Activated CD8-positive, alpha-beta memory T cell treated with anti-CD3 and anti-CD28 coated beads for 36 hours (primary cell): Measurements from ENCODE around the gene ADAM23. TPM values are rescaled to one million over a fixed set of nuclear protein-coding genes. Genes with fewer than 3 reads are reported as not detected.

Source experiments
- CTCF ChIA-PET: fragments of 350-600 bp; sonication (Branson Sonifier 250); formaldehyde crosslinking; loops from one replicate; lab custom pipeline; 2021; ENCODE audit warnings: antibody characterized with exemption; lab: Charles Lee
- POLR2A ChIA-PET: fragments of 350-600 bp; sonication (Branson Sonifier 250); formaldehyde crosslinking; loops from one replicate; lab custom pipeline; 2021; ENCODE audit warnings: antibody characterized with exemption; lab: Charles Lee
- total RNA-seq, 2 experiments: library from RNA; stranded (reverse); gene quantifications; one replicate each; pipeline ENCODE4 v1.2.3, GENCODE V29; 2021

The ADAM23 gene
- total RNA-seq, 2 experiments from 2014 or later: 0.21 to 0.57 TPM

DNA sequence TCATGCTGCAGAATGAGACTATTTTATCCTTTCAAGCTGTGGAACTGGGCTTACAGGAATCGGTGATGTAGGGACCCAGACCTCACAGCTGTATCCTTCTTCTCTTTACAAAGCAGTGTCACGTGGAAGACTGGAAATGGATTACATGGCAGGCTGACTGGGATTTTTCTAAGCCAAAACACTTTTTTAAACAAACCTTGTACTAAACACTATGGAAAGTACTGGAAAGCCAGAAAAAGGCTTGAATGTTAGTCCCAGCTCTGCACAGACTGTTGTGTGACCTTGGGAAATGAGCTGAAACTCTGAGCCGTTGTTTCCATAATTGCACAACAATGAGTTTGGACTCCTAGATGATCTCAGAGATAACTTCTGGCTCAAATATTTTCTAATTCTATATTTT lies 7.6 kb upstream of the ADAM23 start:
- ChIA-PET POLR2A (no interaction called here), CTCF (no interaction called here)

DNA sequence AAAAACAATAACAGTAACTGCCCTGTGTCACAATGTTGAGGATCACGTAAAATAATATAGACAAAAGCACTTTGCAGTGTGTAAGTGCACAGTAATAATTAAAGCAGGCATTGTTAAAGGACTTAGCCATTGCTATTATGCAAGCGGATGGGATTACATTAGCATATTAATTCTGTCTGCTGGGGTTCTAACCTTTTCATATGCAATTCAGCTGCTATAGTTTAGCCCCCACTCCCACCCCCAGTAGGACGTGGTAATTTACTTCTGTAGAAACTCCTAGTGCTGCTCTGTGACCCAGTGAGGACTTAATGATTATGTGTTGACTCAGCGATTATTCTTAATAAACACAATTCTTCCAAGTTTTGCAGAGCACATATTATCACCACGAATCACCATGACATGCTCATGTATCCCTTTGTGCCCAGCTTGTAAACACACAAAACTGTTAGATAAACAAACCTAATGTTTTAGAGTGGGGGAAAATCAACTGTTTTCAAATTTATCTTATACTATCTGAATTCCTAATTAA lies 5.1 kb upstream of the ADAM23 start:
- CTCF ChIA-PET: no interaction called here

DNA sequence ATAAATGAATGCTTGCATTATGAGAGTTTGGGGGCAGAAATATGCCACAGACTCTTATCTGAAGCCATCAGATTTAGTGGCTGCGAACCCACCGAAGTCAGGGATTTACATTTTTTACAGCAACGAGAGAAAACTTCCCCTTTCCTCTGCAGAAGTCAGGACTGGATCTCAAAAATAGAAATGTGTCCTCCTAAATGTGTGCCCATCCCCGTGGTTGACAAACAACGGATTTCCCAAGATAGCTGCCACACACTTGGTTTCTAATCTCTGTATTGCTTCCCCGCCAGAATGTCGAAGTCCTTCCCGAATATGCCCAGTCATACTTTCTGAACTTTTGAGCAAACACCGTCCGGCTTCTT lies 879 bp upstream of the ADAM23 start:
- POLR2A ChIA-PET: no interaction called here

More for the DNA sequence above, 5.1 kb upstream of the ADAM23 start:
- POLR2A ChIA-PET: no interaction called here

DNA sequence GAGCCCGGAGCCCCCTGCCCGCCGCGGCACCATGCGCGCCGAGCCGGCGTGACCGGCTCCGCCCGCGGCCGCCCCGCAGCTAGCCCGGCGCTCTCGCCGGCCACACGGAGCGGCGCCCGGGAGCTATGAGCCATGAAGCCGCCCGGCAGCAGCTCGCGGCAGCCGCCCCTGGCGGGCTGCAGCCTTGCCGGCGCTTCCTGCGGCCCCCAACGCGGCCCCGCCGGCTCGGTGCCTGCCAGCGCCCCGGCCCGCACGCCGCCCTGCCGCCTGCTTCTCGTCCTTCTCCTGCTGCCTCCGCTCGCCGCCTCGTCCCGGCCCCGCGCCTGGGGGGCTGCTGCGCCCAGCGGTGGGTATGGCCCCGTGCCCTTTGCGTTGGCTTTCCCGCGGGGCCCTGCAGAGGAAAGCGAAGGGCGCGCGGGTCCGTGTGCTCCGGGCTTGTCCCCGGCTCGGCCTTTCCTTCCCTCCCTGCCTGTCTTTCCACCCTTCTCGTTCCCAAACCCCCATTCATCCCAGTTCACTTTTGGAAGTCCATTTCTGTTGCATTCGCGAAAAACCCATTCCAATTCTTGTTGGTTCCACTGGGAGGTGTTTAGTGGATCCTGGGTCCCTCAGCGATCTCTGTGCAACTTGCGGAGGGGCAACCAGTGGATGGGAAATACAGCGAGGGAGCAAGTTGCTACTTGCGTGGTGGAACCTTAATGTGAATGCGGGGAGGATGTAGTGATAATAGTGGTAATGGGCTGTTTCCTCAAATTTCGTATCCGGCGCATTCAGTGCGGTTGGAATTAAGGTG lies 599 bp downstream of the ADAM23 start:
- CTCF ChIA-PET: no interaction called here

More for the DNA sequence above, 879 bp upstream of the ADAM23 start:
- CTCF ChIA-PET: no interaction called here

DNA sequence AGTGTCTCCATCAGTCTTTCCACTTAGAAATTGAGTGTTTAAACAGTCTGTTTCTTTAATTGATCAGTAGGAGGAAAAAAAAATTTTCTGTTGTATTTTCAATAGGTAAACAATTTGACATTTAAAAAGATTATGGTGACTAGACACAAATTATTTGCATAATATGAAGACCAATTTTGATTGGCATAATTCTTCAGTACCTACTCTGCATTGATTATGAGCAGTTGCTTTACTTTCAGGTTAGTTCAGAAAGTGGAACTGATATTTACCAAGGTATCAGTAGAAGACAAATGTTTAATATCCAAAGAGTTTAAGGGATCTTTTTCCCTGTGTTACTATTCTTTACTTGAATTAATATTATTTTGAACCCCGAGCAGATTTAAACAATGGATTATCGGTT lies 2.6 kb downstream of the ADAM23 start:
- POLR2A ChIA-PET: no interaction called here
- CTCF ChIA-PET: no interaction called here

More for the DNA sequence above, 599 bp downstream of the ADAM23 start:
- POLR2A ChIA-PET: no interaction called here

DNA sequence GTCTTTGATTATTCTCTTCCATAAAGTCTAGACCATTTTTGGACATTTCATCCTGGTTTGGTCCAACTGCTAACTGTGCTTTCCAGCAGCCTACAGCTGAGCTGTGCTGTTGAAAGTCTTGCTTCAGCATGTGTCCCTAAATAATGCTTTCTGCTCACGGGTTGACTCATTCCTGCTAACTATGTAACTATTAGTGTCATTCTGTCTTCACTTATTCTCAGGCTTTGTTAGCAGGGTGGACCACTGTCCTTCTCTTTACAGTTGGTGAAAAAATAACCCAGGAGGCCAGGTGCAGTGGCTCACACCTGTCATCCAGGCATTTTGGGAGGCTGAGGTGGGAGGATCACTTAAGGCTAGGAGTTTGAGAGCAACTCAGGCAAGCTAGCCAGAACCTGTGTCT lies 8.9 kb downstream of the ADAM23 start:
- POLR2A ChIA-PET: no interaction called here
- CTCF ChIA-PET: no interaction called here

DNA sequence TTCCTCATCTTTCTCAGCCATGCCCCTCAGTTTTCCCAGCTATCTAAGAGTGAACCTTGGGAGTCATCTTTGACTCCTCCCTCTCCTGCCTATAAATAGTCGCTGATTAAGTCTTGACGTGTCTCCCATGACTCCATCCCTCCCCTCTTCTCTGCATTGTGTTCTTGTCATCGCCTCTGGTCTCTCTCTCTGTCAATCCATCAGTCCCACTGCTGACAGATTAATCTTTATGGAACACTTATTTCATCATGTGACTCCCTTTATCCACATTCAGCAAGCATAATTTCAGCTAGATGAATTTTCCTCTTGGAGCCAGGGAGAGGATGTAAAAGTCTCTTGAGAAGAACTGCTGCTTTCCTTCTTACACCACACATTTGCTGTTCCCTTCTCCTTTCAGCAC lies 9.4 kb downstream of the ADAM23 start:
- CTCF ChIA-PET: no interaction called here
- POLR2A ChIA-PET: no interaction called here

DNA sequence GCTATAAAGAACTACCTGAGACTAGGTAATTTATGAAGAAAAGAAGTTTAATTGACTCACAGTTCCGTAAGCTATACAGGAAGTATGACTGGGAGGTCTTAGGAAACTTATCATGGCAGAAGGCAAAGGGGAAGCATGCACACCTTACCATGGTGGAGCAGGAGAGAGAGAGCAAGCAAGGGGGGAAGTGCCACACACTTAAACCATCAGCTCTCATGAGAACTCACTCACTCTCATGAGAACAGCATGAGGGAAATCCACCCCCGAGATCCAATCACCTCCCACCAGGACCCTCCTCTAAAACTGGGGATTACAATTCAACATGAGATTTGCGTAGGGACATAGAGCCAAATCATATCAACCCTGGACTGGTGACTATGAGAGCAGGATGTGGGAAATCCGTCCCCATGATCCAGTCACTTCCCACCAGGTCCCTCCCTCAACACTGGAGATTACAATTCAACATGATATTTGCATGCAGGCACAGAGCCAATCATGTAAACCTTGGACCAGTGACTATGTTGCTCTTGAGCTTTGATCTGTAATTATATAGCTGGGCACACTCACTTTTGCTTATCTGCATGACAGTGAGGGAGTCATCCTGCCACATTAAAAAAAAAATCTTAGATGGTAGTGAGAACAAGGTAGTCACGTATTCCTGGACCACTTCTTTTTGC lies 12.9 kb downstream of the ADAM23 start:
- ChIA-PET CTCF (no interaction called here), POLR2A (no interaction called here)

DNA sequence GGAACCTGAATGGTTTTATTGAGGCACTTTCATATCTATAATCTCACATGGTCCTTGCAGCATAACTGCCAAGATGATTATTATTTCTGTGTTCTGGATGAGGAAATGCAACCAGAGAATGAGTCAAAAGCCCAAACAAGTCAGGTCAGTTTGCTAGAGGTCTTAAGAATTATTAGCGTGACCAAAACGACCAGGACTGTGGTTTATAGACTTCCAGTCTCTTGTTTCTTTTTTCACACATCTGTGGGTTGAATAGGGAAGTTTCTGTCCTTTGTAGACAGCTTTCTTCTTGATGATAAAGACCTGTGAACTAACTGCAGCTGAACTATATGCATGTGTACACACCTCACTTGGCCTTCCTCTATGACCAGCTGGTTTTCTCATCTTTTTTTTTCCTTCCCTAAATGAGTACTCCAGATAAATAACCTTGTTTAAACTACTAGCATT lies 13.9 kb downstream of the ADAM23 start:
- CTCF ChIA-PET: no interaction called here

DNA sequence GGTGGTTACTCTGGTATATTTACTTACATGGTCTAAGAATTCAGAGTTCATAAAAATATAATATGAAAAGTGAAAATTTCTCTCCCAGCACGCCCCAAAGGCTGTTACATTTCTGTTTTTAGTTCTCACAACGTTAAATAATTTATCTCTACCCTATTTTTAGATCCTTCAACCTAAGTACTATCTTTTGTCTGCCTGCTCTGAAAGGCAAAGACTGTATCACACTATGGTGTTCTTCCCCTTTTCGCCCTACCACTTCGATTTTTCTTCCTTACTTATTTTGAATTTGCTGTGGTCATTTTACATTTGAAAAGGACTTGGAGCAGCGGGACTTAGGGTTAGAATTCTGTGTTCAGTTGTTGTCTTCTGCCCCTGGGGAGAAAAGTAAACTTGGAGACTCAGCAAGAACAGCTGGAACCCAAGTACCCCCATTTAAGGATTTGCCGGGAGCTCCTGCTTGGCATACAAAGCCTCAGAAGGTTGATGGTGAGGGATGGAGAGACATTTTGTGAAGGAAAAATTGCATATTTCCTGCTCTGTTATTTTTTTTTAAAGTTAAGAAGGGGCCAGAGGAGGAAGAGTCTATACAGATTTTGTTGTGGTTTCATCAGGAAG lies 19.0 kb downstream of the ADAM23 start:
- ChIA-PET CTCF (no interaction called here), POLR2A (no interaction called here)

More for the DNA sequence above, 13.9 kb downstream of the ADAM23 start:
- POLR2A ChIA-PET: no interaction called here

DNA sequence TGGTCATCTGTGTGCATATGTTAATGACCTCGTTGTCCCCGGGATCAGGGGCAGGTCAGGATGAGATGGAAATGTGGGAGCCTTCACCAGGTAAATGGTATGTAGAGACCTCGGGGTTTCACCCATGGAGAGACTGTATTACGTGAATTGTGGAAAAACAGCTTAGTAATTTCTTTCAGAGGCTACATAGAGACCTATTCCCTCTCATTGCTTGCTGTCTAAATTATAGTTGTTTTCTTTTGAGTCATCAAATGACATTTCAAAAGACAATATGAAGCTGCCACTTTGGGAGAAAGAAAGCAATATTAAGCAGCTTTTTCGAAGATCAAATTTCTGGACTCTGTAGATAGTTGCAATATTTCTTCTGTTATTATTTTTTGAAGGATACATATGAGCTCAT lies 20.4 kb downstream of the ADAM23 start:
- ChIA-PET POLR2A (no interaction called here), CTCF (no interaction called here)

DNA sequence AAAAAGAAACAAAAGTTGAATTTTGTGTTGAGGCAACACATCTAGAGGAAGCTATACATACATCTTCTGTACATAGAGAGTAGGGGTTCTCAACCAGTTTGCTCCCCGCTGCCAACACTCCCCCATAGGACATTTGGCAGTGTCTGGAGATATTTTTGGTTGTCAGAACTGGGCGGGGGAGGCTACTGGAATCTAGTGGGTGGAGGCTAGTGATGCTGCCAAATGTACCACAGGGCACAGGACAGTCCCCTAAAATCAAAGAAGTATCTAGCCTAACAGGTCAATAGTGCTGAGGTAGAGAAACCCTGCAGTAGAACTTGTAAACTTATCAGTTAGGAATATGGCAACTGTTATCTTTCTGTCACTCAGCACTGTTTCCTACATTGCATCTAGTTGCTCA lies 21.3 kb downstream of the ADAM23 start:
- CTCF ChIA-PET: no interaction called here
- POLR2A ChIA-PET: no interaction called here

DNA sequence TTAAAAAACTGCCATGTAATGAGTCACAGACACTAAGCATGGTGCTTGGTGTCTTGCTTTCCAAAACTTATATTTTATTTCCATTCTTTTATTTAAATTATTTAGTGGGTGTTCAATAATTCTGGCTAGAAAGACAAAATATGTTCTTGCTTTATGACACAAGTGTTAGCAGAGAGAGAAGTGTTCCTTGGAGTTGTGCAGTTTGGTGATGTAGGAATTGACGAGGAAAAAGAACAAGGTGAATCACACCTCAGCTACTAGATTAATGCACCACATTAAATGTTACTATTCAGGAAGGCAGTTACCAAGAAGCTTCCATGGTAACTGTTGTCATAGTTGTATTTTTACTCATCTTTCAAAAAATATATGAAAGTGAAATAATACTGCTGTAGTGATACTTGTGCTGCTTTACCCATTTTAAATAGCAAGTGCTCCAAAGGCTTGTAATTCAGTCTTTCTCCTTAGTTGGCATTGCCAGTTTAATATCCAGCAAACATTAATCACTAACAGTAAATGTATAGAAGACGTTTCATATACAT lies 28.3 kb downstream of the ADAM23 start:
- CTCF ChIA-PET: no interaction called here
- POLR2A ChIA-PET: no interaction called here

DNA sequence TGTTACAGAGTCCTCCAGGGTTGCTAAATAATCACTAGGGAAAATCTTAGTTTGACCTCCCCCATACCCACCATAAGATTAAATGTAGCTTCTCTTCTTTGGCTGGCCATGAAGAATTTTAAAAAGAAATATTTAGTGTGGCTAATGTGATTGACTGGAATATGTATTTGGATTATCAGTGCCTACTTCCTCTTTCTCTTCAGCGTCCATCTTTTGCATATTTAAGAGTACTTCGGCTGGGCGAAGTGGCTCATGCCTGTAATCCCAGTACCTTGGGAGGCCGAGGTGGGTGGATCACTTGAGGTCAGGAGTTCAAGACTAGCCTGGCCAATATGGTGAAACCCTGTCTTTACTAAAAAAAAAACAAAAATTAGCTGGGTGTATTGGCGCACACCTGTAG lies 28.8 kb downstream of the ADAM23 start:
- ChIA-PET POLR2A (no interaction called here), CTCF (no interaction called here)

DNA sequence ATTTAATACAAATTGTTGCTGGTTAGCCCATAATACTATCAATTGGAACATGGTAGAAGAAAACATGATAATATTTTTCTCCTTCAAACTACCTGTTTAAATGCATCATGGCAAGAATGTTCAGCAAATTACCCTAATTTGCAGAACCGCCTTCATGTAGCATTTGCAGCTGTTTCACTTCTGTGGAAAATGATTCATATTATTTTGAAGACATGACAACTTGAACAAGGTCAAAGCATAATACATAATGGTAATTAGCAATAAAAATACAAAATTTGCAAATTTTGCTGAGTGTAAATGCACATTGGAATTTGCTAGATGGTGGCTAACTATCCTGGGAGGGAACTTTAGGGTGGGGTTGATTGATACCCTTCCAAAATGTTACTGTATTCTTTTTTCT lies 30.8 kb downstream of the ADAM23 start:
- ChIA-PET CTCF (no interaction called here), POLR2A (no interaction called here)

DNA sequence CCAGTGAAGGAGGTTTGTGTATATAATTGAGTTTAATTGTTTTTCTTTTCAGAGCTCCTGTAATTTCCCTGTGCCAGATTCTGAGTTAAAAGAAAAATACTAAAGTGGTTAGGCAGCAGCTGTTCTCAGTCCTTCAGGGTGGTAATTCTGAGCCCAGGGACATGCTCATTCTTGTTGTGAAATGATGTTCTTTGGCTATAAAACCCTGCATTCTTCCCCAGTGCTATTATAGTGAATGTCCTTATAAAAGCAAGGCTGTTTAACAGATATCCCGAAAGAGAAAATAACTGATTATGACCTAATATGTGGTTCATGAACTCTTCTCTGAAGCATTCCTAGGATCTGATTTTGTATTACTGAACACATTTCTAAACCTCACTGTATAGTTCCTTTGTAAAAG lies 34.0 kb downstream of the ADAM23 start:
- POLR2A ChIA-PET: no interaction called here
- CTCF ChIA-PET: no interaction called here

DNA sequence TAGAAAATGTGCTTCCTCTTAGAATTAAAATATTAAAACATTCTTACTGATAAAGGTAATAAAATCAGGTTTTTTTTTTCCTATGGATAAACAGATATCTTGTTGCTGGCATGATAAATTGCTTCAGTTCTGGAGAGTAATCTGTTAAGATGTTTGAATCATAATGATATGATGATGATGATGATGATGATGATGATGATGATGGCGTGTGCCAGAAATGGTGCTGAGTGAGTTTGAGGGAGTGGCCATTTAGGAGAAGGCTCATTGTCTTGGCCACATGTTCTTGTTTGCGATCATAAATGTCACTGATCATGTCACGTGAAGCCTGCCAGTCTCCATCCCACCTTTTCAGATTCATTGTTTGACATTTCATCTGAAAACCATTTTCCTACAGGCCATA lies 35.0 kb downstream of the ADAM23 start:
- POLR2A ChIA-PET: no interaction called here
- CTCF ChIA-PET: no interaction called here

DNA sequence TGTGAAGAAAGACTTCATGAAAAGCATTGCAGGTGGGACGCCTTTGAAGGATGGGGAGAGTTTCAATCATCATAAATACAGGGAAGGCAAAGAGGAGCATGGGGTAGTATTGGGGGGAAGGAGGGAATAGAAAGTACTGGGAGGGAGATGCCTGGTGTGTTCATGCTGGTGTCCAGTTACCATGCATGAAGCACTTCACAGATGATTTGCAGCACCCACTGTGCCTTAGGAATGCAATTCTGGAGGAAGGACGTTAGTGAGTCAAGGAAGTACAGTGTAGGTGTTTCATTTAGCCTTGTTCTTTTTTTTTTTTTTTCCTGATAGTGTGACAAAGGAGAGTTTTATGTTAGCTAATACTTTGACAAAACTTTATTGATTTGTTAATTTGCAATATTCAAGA lies 36.8 kb downstream of the ADAM23 start:
- CTCF ChIA-PET: interaction anchor here (0.6 kb wide), 1 partner anchor 10 kb away, joined by 3 read pairs; no protein-coding TSS in a partner anchor

DNA sequence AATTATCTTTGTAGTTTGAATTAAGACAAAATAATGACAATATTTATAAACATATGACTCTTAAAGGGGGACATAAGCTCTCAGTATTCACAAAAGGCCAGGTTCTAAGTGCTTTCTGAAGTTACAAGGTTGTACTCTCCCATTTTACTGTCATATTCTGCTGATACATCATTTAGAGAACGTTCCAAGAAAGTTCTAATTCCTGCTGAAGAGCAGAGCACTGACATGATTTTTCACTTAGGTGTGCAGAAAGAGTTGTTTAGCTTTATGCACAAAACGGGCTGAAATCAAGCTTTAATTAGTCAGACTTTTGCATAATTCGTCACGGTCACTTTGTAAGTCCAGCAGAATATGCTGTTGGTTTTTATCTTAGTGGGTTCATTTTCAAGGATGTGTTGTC lies 37.3 kb downstream of the ADAM23 start:
- ChIA-PET CTCF (interaction anchor here (0.6 kb wide), 1 partner anchor 10 kb away, joined by 3 read pairs; no protein-coding TSS in a partner anchor), POLR2A (no interaction called here)

More for the DNA sequence above, 36.8 kb downstream of the ADAM23 start:
- POLR2A ChIA-PET: no interaction called here

DNA sequence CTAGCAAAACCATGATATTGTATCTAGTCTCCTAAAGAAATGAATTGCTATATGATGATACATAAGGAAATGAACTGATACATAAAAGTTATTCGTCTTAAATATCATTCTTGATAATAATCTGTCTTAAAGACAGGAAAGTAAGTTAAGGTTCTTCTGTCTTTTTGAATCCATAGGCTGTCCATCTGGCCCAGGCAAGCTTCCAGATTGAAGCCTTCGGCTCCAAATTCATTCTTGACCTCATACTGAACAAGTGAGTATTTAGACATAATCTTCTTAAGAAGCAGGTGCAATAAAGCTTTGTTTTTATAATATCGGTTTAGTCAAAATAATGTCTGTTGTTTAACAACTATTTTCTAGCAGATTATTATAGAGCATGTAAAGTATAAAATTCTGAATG lies 37.7 kb downstream of the ADAM23 start:
- ChIA-PET POLR2A (no interaction called here), CTCF (no interaction called here)
